HUES48 (cell line): ENCODE data around the gene SH3PXD2B.

ENCODE experiments used
- H3K27ac ChIP-seq: one replicate; pipeline ENCODE4 v1.7.0; 2013; ENCODE audit warnings: low read depth, low read length, inconsistent platforms
- H3K27me3 ChIP-seq: 2 replicates; pipeline ENCODE4 v1.6.1; 2013; ENCODE audit warnings: mild to moderate bottlenecking, low read length; ENCODE audit not compliant: control insufficient read depth, insufficient read depth
- H3K36me3 ChIP-seq: 2 replicates; pipeline ENCODE4 v1.6.1; 2013; ENCODE audit warnings: low read length; ENCODE audit not compliant: control insufficient read depth, insufficient read depth
- H3K4me1 ChIP-seq: 2 replicates; pipeline ENCODE4 v1.6.1; 2013; ENCODE audit warnings: mild to moderate bottlenecking, low read length; ENCODE audit not compliant: control insufficient read depth, insufficient read depth
- H3K4me3 ChIP-seq: 2 replicates; pipeline ENCODE4 v1.5.1; 2013; ENCODE audit warnings: mild to moderate bottlenecking, low read depth, low read length
- H3K9ac ChIP-seq: 2 replicates; pipeline ENCODE4 v1.6.1; 2013; ENCODE audit warnings: mild to moderate bottlenecking, low read depth, low read length, moderate library complexity
- H3K9me3 ChIP-seq: 2 replicates; pipeline ENCODE4 v1.6.1; 2013; ENCODE audit warnings: low read length; ENCODE audit not compliant: control insufficient read depth, insufficient read depth

The SH3PXD2B gene

GRCh38 chr5:172395483-172395882, 58.8 kb downstream of the SH3PXD2B start:
- H3K27me3 ChIP-seq = no peaks in the 10 kb centered on the region
- peaks cover 6% of the 10 kb centered on the region for H3K4me1 ChIP-seq
- H3K9ac ChIP-seq = no peak overlapping the region
- peaks cover 4% of the 10 kb centered on the region; the same call in 1 of the 2 replicates for H3K9me3 ChIP-seq
- H3K36me3 ChIP-seq = peaks cover 45% of the 10 kb centered on the region
- H3K4me3 ChIP-seq = no peak overlapping the region
- H3K27ac ChIP-seq = no peak overlapping the region

- Histone ChIP-seq H3K9ac (no peak overlapping the region), H3K4me3 (no peak overlapping the region), H3K36me3 (peaks cover 80% of the 10 kb centered on the region), H3K9me3 (no peaks in the 10 kb centered on the region), H3K27ac (no peak overlapping the region), H3K4me1 (no peaks in the 10 kb centered on the region), H3K27me3 (no peaks in the 10 kb centered on the region)
Measured at GRCh38 chr5:172389578-172390112, 64.7 kb downstream of the SH3PXD2B start.

GRCh38 chr5:172388246-172388733, 66.0 kb downstream of the SH3PXD2B start:
- H3K9me3 ChIP-seq = no peaks in the 10 kb centered on the region
- no peak overlapping the region for H3K4me3 ChIP-seq
- H3K9ac ChIP-seq = no peak overlapping the region

GRCh38 chr5:172385707-172386106, 68.6 kb downstream of the SH3PXD2B start:
- Histone ChIP-seq H3K27me3 (no peaks in the 10 kb centered on the region), H3K9ac (no peak overlapping the region), H3K36me3 (peaks cover 66% of the 10 kb centered on the region), H3K4me3 (no peak overlapping the region), H3K9me3 (no peaks in the 10 kb centered on the region), H3K4me1 (no peaks in the 10 kb centered on the region), H3K27ac (no peak overlapping the region)

More at GRCh38 chr5:172388246-172388733, 66.0 kb downstream of the SH3PXD2B start:
- Histone ChIP-seq H3K27ac (no peak overlapping the region), H3K36me3 (peaks cover 72% of the 10 kb centered on the region), H3K4me1 (no peaks in the 10 kb centered on the region), H3K27me3 (no peaks in the 10 kb centered on the region)

GRCh38 chr5:172385010-172385563, 69.2 kb downstream of the SH3PXD2B start:
- Histone ChIP-seq H3K36me3 (peaks cover 66% of the 10 kb centered on the region), H3K4me1 (no peaks in the 10 kb centered on the region), H3K9ac (no peak overlapping the region), H3K27me3 (no peaks in the 10 kb centered on the region), H3K27ac (no peak overlapping the region), H3K9me3 (no peaks in the 10 kb centered on the region), H3K4me3 (no peak overlapping the region)

GRCh38 chr5:172383191-172383802, 71.0 kb downstream of the SH3PXD2B start:
- Histone ChIP-seq H3K36me3 (peaks cover 69% of the 10 kb centered on the region), H3K27me3 (no peaks in the 10 kb centered on the region), H3K9ac (no peak overlapping the region), H3K9me3 (no peaks in the 10 kb centered on the region), H3K4me1 (no peaks in the 10 kb centered on the region), H3K27ac (no peak overlapping the region), H3K4me3 (no peak overlapping the region)

- Histone ChIP-seq H3K4me3 (no peak overlapping the region), H3K36me3 (peaks cover 66% of the 10 kb centered on the region), H3K27me3 (no peaks in the 10 kb centered on the region), H3K4me1 (no peaks in the 10 kb centered on the region), H3K9ac (no peak overlapping the region), H3K27ac (no peak overlapping the region), H3K9me3 (no peaks in the 10 kb centered on the region)
Measured at GRCh38 chr5:172380987-172381643, 73.2 kb downstream of the SH3PXD2B start.

- H3K36me3 ChIP-seq = peaks cover 67% of the 10 kb centered on the region
- no peaks in the 10 kb centered on the region for H3K9me3 ChIP-seq
- no peaks in the 10 kb centered on the region for H3K27me3 ChIP-seq
- H3K9ac ChIP-seq = no peak overlapping the region
- H3K27ac ChIP-seq = no peak overlapping the region
- no peaks in the 10 kb centered on the region for H3K4me1 ChIP-seq
- H3K4me3 ChIP-seq = no peak overlapping the region
Measured at GRCh38 chr5:172380301-172380986, 73.9 kb downstream of the SH3PXD2B start.

- Histone ChIP-seq H3K9ac (no peak overlapping the region), H3K4me3 (no peak overlapping the region), H3K36me3 (peaks cover 61% of the 10 kb centered on the region), H3K27ac (no peak overlapping the region), H3K9me3 (no peaks in the 10 kb centered on the region), H3K4me1 (no peaks in the 10 kb centered on the region), H3K27me3 (no peaks in the 10 kb centered on the region)
Measured at GRCh38 chr5:172379481-172379880, 74.8 kb downstream of the SH3PXD2B start.

- peaks cover 67% of the 10 kb centered on the region for H3K36me3 ChIP-seq
- no peak overlapping the region for H3K9ac ChIP-seq
- no peak overlapping the region for H3K27ac ChIP-seq
Measured at GRCh38 chr5:172377856-172378255, 76.5 kb downstream of the SH3PXD2B start.

More at GRCh38 chr5:172377856-172378255, 76.5 kb downstream of the SH3PXD2B start:
- Histone ChIP-seq H3K4me1 (no peaks in the 10 kb centered on the region), H3K4me3 (no peak overlapping the region), H3K27me3 (no peaks in the 10 kb centered on the region), H3K9me3 (no peaks in the 10 kb centered on the region)
